Measurements from ENCODE around the gene PLEKHA5.

DNA sequence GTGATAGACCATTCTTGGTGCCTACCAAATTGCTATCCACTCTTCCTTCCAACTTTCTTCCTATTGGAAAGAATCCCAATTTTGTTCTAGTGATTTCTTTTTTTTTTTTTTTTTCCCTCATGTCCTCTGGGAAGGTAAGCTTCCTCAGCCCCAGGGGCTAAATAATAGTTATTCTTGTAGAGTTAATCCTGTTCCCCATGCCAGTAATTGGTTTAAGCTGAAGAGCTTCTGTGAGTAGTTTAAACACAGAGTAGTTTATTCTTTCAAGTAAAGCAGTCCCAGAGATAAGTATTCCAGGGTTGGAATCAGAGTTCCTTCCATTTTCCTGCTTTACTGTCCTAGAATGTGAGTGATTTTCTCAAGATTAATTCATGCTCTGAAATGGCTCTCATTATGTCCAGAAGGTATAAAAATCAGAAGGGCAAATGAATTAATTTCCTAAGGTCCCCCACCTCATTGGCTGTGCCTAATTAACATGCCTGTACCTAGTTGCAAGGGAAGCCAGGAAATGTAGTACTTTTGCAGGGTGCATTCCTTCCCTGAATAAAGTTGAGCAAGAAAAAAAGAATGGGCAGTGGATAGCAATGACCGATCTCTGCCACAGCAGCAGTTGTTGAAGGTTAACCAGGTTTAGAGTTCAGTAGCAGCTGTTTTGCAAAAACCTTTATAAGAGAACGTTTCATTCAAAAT is 97.8 kb downstream of the PLEKHA5 start:
- TF ChIP-seq POLR2A (IDR thresholded peaks at IDR 0.05) (no peak), POLR2AphosphoS5 (IDR thresholded peaks at IDR 0.05) (no peak)
- TF ChIP-seq, protein P1, sequence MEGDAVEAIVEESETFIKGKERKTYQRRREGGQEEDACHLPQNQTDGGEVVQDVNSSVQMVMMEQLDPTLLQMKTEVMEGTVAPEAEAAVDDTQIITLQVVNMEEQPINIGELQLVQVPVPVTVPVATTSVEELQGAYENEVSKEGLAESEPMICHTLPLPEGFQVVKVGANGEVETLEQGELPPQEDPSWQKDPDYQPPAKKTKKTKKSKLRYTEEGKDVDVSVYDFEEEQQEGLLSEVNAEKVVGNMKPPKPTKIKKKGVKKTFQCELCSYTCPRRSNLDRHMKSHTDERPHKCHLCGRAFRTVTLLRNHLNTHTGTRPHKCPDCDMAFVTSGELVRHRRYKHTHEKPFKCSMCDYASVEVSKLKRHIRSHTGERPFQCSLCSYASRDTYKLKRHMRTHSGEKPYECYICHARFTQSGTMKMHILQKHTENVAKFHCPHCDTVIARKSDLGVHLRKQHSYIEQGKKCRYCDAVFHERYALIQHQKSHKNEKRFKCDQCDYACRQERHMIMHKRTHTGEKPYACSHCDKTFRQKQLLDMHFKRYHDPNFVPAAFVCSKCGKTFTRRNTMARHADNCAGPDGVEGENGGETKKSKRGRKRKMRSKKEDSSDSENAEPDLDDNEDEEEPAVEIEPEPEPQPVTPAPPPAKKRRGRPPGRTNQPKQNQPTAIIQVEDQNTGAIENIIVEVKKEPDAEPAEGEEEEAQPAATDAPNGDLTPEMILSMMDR (IDR thresholded peaks at IDR 0.05) = no peak
